PFSK-1 (cell line): Measurements from ENCODE around the gene ASZ1.

ENCODE experiments used
- FOXP2 ChIP-seq: optimal IDR thresholded peaks from 2 replicates; pipeline ENCODE3; 2011; ENCODE audit warnings: borderline replicate concordance, control low read depth, inconsistent platforms; ENCODE audit not compliant: insufficient read depth; ENCODE audit errors: extremely low read length, extremely low read depth
- POLR2AphosphoS5 ChIP-seq: IDR thresholded peaks from 2 replicates; pipeline ENCODE4 v1.6.1; 2012; ENCODE audit warnings: low read depth, mild to moderate bottlenecking, control low read depth, low read length, moderate library complexity
- SIN3A ChIP-seq: IDR thresholded peaks from 2 replicates; pipeline ENCODE4 v1.6.1; 2012; ENCODE audit warnings: mild to moderate bottlenecking, low read length, moderate library complexity, borderline replicate concordance; ENCODE audit not compliant: insufficient read depth
- TAF1 ChIP-seq: IDR thresholded peaks from 2 replicates; pipeline ENCODE4 v1.6.1; 2012; ENCODE audit warnings: low read length, control low read depth, borderline replicate concordance; ENCODE audit not compliant: insufficient read depth
- TF ChIP-seq, protein P1 (sequence below), 2 experiments: IDR thresholded peaks; 2 replicates each; pipeline versions ENCODE4 v1.6.1 to v1.8.0; 2011 to 2012; ENCODE audit warnings: low read depth in 2 of 2, low read length in 2 of 2, control low read depth in 1 of 2, inconsistent platforms in 1 of 2, mild to moderate bottlenecking in 1 of 2, moderate library complexity in 1 of 2; ENCODE audit not compliant: insufficient read depth in 1 of 2

DNA sequence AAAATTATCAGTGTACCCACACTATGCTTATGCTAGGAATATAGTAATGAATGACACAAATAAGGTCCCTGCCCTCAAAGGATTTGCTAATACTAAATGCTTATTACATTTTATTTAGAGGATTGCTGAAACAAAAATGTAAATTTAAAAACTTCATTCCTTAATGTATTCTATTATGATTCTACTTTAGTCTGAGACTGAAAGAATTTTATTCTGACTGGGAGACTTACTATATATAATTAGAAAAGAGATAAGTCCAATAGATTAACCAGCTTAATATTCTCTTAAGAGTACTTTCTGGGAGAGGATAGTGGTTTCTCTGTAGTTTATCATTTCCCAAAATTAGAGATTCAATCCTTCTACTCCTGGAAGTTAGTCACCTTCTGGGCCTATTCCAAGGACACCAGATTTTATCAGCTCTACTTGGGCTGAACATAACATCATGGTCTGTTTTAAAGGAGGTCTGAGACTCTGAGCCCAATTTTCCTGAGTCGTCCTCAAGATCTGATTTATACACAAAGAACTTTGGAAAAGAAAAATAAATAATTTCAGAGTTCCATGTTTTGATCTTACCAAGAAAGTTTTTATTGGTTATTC, 41.1 kb downstream of the ASZ1 start:
- TF ChIP-seq POLR2AphosphoS5 (no peak), TAF1 (no peak), SIN3A (no peak), FOXP2 (no peak)
- TF ChIP-seq, protein P1, sequence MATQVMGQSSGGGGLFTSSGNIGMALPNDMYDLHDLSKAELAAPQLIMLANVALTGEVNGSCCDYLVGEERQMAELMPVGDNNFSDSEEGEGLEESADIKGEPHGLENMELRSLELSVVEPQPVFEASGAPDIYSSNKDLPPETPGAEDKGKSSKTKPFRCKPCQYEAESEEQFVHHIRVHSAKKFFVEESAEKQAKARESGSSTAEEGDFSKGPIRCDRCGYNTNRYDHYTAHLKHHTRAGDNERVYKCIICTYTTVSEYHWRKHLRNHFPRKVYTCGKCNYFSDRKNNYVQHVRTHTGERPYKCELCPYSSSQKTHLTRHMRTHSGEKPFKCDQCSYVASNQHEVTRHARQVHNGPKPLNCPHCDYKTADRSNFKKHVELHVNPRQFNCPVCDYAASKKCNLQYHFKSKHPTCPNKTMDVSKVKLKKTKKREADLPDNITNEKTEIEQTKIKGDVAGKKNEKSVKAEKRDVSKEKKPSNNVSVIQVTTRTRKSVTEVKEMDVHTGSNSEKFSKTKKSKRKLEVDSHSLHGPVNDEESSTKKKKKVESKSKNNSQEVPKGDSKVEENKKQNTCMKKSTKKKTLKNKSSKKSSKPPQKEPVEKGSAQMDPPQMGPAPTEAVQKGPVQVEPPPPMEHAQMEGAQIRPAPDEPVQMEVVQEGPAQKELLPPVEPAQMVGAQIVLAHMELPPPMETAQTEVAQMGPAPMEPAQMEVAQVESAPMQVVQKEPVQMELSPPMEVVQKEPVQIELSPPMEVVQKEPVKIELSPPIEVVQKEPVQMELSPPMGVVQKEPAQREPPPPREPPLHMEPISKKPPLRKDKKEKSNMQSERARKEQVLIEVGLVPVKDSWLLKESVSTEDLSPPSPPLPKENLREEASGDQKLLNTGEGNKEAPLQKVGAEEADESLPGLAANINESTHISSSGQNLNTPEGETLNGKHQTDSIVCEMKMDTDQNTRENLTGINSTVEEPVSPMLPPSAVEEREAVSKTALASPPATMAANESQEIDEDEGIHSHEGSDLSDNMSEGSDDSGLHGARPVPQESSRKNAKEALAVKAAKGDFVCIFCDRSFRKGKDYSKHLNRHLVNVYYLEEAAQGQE (IDR thresholded peaks at IDR 0.05; ENCODE audit: insufficient read depth in 1 of 2, low read depth in 2 of 2, low read length in 2 of 2), result no peak
